HL-60 (cell line): ENCODE results near the gene ATMIN.

Experiments used
- GABPA ChIP-seq: IDR thresholded peaks from 2 replicates; pipeline ENCODE4 v1.6.1; 2012; ENCODE audit warnings: low read depth
- POLR2AphosphoS5 ChIP-seq: IDR thresholded peaks from 2 replicates; pipeline ENCODE4 v1.6.1; 2012; ENCODE audit warnings: low read depth
- TF ChIP-seq, protein P1 (sequence below): IDR thresholded peaks from one replicate; pipeline ENCODE4 v1.5.1; 2011; ENCODE audit warnings: low read length, control low read depth, inconsistent platforms; ENCODE audit not compliant: insufficient read depth

DNA sequence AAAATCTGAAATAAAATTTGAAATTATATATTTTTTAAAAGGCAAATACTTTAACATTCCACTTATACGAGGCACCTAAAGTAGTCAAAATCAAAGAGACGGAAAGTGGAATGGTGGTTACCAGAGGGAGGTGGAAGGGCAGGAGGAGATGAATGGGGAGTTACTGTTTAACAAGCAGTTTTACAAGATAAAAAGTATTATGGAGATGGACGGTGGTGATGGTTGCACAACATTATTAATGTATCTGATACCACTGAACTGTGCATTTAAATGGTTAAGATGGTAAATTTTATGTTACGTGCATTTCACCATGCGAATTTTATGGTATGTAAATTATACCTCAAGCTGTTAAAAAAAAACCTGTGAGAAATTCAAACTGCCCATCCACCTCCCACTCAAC, 34.3 kb upstream of the ATMIN start:
- TF ChIP-seq, protein P1, sequence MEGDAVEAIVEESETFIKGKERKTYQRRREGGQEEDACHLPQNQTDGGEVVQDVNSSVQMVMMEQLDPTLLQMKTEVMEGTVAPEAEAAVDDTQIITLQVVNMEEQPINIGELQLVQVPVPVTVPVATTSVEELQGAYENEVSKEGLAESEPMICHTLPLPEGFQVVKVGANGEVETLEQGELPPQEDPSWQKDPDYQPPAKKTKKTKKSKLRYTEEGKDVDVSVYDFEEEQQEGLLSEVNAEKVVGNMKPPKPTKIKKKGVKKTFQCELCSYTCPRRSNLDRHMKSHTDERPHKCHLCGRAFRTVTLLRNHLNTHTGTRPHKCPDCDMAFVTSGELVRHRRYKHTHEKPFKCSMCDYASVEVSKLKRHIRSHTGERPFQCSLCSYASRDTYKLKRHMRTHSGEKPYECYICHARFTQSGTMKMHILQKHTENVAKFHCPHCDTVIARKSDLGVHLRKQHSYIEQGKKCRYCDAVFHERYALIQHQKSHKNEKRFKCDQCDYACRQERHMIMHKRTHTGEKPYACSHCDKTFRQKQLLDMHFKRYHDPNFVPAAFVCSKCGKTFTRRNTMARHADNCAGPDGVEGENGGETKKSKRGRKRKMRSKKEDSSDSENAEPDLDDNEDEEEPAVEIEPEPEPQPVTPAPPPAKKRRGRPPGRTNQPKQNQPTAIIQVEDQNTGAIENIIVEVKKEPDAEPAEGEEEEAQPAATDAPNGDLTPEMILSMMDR, result no peak
- TF ChIP-seq POLR2AphosphoS5 (no peak), GABPA (no peak)
